HCT116 (cell line): ENCODE results near the gene LCN10. TPM values are rescaled to one million over a fixed set of nuclear protein-coding genes. Genes with fewer than 3 reads are reported as not detected.

Experiments used
- ATAC-seq: fragments of 200-7000 bp; cut with Tn5 transposase; 2 replicates; pipeline ENCODE4 v1.9.1; 2020; ENCODE audit warnings: mild to moderate bottlenecking, moderate library complexity
- BruUV-seq: library from RNA; stranded (reverse); fragments of 400-500 nt; replicated peaks from 2 replicates; lab custom pipeline; 2021; lab: Mats Ljungman, UMichigan
- CTCF ChIA-PET: fragments of 300-600 bp; sonication (Branson Sonifier 250); formaldehyde crosslinking; loops from one replicate; lab custom pipeline; 2021; ENCODE audit warnings: antibody characterized with exemption; lab: Charles Lee
- POLR2A ChIA-PET: fragments of 300-600, 350-600 bp; sonication (Branson Sonifier 250); formaldehyde crosslinking; loops from one replicate; lab custom pipeline; 2021; ENCODE audit warnings: antibody characterized with exemption; lab: Charles Lee
- RAD21 ChIA-PET, 2 experiments: fragments of 300-600 bp; sonication (Branson Sonifier 250); formaldehyde crosslinking; loops; one replicate each; lab custom pipeline; 2023; ENCODE audit warnings: low total read pairs in 2 of 2; ENCODE audit not compliant: uncharacterized antibody in 2 of 2, unreplicated experiment in 2 of 2, low non-redundant PET in 1 of 2; lab: Charles Lee
- DNase-seq: peaks from one replicate; pipeline ENCODE4 v3.0.0-alpha.2; 2010; ENCODE audit warnings: low read depth, low spot score
- H2AFZ ChIP-seq: fragments of 200-600 bp; shearing (Covaris generic), sonication (generic); 2 replicates; pipeline ENCODE4 v1.6.1; 2017; ENCODE audit warnings: low read depth, mixed run types, mixed read lengths, antibody characterized with exemption, low read length; ENCODE audit not compliant: poor library complexity, severe bottlenecking
- H3K27ac ChIP-seq: 2 replicates; pipeline ENCODE4 v1.5.1; 2012; ENCODE audit warnings: low read depth, low read length
- H3K27me3 ChIP-seq: fragments of 200-600 bp; sonication (generic); 2 replicates; pipeline ENCODE4 v1.6.1; 2016; ENCODE audit warnings: mixed run types, low read length, mixed read lengths; ENCODE audit not compliant: insufficient read depth
- H3K36me3 ChIP-seq, 2 experiments: fragments of 200-500 bp in 1 of 2; fragments of 200-600 bp in 1 of 2; sonication (Bioruptor generic) in 1 of 2; sonication (generic) in 1 of 2; 2 replicates each; pipeline versions ENCODE4 v1.5.1 to v1.6.1; 2014 to 2016; ENCODE audit warnings: low read length in 2 of 2, inconsistent platforms in 1 of 2, mixed read lengths in 1 of 2, mixed run types in 1 of 2; ENCODE audit not compliant: insufficient read depth in 2 of 2, control insufficient read depth in 1 of 2
- H3K4me1 ChIP-seq, 2 experiments: fragments of 200-600 bp in 1 of 2; sonication (generic) in 1 of 2; 2 replicates each; pipeline versions ENCODE4 v1.5.1 to v1.6.1; 2012 to 2017; ENCODE audit warnings: low read length in 2 of 2, inconsistent platforms in 1 of 2, mild to moderate bottlenecking in 1 of 2, mixed read lengths in 1 of 2, mixed run types in 1 of 2, moderate library complexity in 1 of 2; ENCODE audit not compliant: insufficient read depth in 2 of 2, control insufficient read depth in 1 of 2
- H3K4me2 ChIP-seq: fragments of 200-600 bp; sonication (generic); 2 replicates; pipeline ENCODE4 v1.6.1; 2017; ENCODE audit warnings: mixed run types, low read length, mixed read lengths
- H3K4me3 ChIP-seq, 2 experiments: fragments of 200-600 bp in 1 of 2; sonication (generic) in 1 of 2; replicated peaks in 1 of 2; 2 replicates each; pipeline ENCODE4 v1.5.1; 2011 to 2016; ENCODE audit warnings: low read length in 2 of 2, control low read depth in 1 of 2, low read depth in 1 of 2, mild to moderate bottlenecking in 1 of 2, mixed read lengths in 1 of 2, mixed run types in 1 of 2
- H3K79me2 ChIP-seq: fragments of 200-600 bp; sonication (generic); 2 replicates; pipeline ENCODE4 v1.6.1; 2017; ENCODE audit warnings: mild to moderate bottlenecking, mixed run types, low read length, moderate library complexity, mixed read lengths; ENCODE audit not compliant: insufficient read depth
- H3K9ac ChIP-seq: fragments of 200-600 bp; sonication (generic); 2 replicates; pipeline ENCODE4 v1.6.1; 2016; ENCODE audit warnings: low read length, mixed read lengths
- H3K9me2 ChIP-seq: fragments of 200-600 bp; sonication (generic), shearing (Covaris generic); 2 replicates; pipeline ENCODE4 v1.6.1; 2017; ENCODE audit warnings: mixed run types, mild to moderate bottlenecking, moderate library complexity; ENCODE audit not compliant: insufficient read depth
- H3K9me3 ChIP-seq, 2 experiments: fragments of 200-500 bp in 1 of 2; fragments of 200-600 bp in 1 of 2; sonication (Bioruptor generic) in 1 of 2; sonication (generic) in 1 of 2; 2 replicates each; pipeline ENCODE4 v1.6.1; 2014 to 2017; ENCODE audit warnings: low read length in 2 of 2, mixed read lengths in 2 of 2, inconsistent platforms in 1 of 2, low read depth in 1 of 2, mild to moderate bottlenecking in 1 of 2, mixed run types in 1 of 2, moderate library complexity in 1 of 2; ENCODE audit not compliant: control insufficient read depth in 1 of 2, insufficient read depth in 1 of 2
- H4K20me1 ChIP-seq: fragments of 200-600 bp; sonication (generic), shearing (Covaris generic); 2 replicates; pipeline ENCODE4 v1.6.1; 2017; ENCODE audit warnings: mixed run types, mild to moderate bottlenecking, moderate library complexity; ENCODE audit not compliant: insufficient read depth
- CEBPB ChIP-seq: IDR thresholded peaks from 2 replicates; pipeline ENCODE4 v1.6.1; 2012; ENCODE audit warnings: low read depth
- FOSL1 ChIP-seq: IDR thresholded peaks from 2 replicates; pipeline ENCODE4 v1.6.1; 2012; ENCODE audit warnings: low read depth
- JUND ChIP-seq: IDR thresholded peaks from 2 replicates; pipeline ENCODE4 v1.6.1; 2012
- POLR2AphosphoS5 ChIP-seq: IDR thresholded peaks from 2 replicates; pipeline ENCODE4 v1.6.1; 2011; ENCODE audit warnings: mild to moderate bottlenecking, low read depth, low read length, moderate library complexity
- SIN3A ChIP-seq: IDR thresholded peaks from 2 replicates; pipeline ENCODE4 v1.6.1; 2012; ENCODE audit warnings: low read depth
- SRF ChIP-seq: IDR thresholded peaks from 2 replicates; pipeline ENCODE4 v1.6.1; 2012; ENCODE audit warnings: low read depth
- TCF7L2 ChIP-seq: IDR thresholded peaks from 2 replicates; pipeline ENCODE4 v1.7.0; 2011; ENCODE audit warnings: borderline replicate concordance, inconsistent platforms; ENCODE audit not compliant: insufficient read depth, insufficient read length; ENCODE audit errors: extremely low read depth
- YY1 ChIP-seq: IDR thresholded peaks from 2 replicates; pipeline ENCODE4 v1.6.1; 2011; ENCODE audit warnings: low read length, low read depth, moderate library complexity, mild to moderate bottlenecking; ENCODE audit not compliant: insufficient replicate concordance; ENCODE audit errors: extremely low read depth
- ZBTB33 ChIP-seq: IDR thresholded peaks from 2 replicates; pipeline ENCODE4 v1.6.1; 2011; ENCODE audit warnings: mild to moderate bottlenecking, low read length, moderate library complexity; ENCODE audit not compliant: insufficient replicate concordance; ENCODE audit errors: extremely low read depth
- intact Hi-C: fragments of 100-400 bp; cut with micrococcal nuclease; formaldehyde crosslinking; loops from 2 replicates; pipeline ENCODE4 v1.10.0; 2022
- total RNA-seq: library from RNA; stranded (reverse); gene quantifications from one replicate; pipeline ENCODE4 v1.2.1, GENCODE V29; 2021; ENCODE audit not compliant: unreplicated experiment
- TF ChIP-seq, protein P1 (sequence below): IDR thresholded peaks from 2 replicates; pipeline ENCODE4 v1.6.1; 2012; ENCODE audit warnings: low read depth

LCN10 gene
- total RNA-seq, 1 experiment from 2014 or later = not detected

- Histone ChIP-seq H4K20me1 (no peaks in the 10 kb centered on the region), H3K4me2 (no peak within 1 kb of the TSS), H3K36me3 (no peaks in the 10 kb centered on the region), H3K27ac (no peak within 1 kb of the TSS), H2AFZ (no peak within 1 kb of the TSS), H3K9me3 (peaks cover 4 to 12% of the 10 kb centered on the region in 2 experiments; a peak in 3 of 4 replicates), H3K79me2 (no peaks in the 10 kb centered on the region), H3K4me3 (no peak within 1 kb of the TSS), H3K9ac (no peak within 1 kb of the TSS), H3K9me2 (no peaks in the 10 kb centered on the region), H3K27me3 (no peaks in the 10 kb centered on the region), H3K4me1 (no peaks in the 10 kb centered on the region)
- intact Hi-C loops = no loop called here
- BruUV-seq = no TSS peak
- no peak for TF ChIP-seq CEBPB
- no peak for TF ChIP-seq FOSL1
- DNase-seq (no peak), ATAC-seq (no peak)
- ChIA-PET POLR2A (no interaction called here), CTCF (no interaction called here), RAD21 (no interaction called here)
Measured at GRCh38 chr9:136748201-136748600, 5.5 kb upstream of the LCN10 start, which contains the start of gene LCN6. Gene LCN6, minus strand, starts transcription at chr9:136748525. Its CDS starts 42 bp downstream, at chr9:136748483.

- ChIA-PET CTCF (no interaction called here), RAD21 (no interaction called here), POLR2A (no interaction called here)
- H3K9me2 ChIP-seq = no peaks in the 10 kb centered on the region
- no peak overlapping the region for H2AFZ ChIP-seq
- H3K9me3 ChIP-seq = peaks cover 4 to 12% of the 10 kb centered on the region in 2 experiments; a peak in 3 of 4 replicates
- no peaks in the 10 kb centered on the region for H3K79me2 ChIP-seq
- BruUV-seq = no TSS peak
- H3K4me3 ChIP-seq = no peak overlapping the region
- no peaks in the 10 kb centered on the region for H4K20me1 ChIP-seq
- H3K27ac ChIP-seq = no peak overlapping the region
- H3K4me2 ChIP-seq = no peak overlapping the region
- no peaks in the 10 kb centered on the region for H3K36me3 ChIP-seq
- intact Hi-C loops = no loop called here
- no peaks in the 10 kb centered on the region for H3K4me1 ChIP-seq
- no peak for DNase-seq
- H3K9ac ChIP-seq = no peak overlapping the region
- no peak for ATAC-seq
- H3K27me3 ChIP-seq = no peaks in the 10 kb centered on the region
- TF ChIP-seq SRF = no peak
- TF ChIP-seq POLR2AphosphoS5 = no peak
- TF ChIP-seq YY1 = no peak
- TF ChIP-seq JUND = no peak
- TF ChIP-seq FOSL1 = no peak
- TF ChIP-seq SIN3A = no peak
- TF ChIP-seq ZBTB33 = no peak
- TF ChIP-seq, protein P1, sequence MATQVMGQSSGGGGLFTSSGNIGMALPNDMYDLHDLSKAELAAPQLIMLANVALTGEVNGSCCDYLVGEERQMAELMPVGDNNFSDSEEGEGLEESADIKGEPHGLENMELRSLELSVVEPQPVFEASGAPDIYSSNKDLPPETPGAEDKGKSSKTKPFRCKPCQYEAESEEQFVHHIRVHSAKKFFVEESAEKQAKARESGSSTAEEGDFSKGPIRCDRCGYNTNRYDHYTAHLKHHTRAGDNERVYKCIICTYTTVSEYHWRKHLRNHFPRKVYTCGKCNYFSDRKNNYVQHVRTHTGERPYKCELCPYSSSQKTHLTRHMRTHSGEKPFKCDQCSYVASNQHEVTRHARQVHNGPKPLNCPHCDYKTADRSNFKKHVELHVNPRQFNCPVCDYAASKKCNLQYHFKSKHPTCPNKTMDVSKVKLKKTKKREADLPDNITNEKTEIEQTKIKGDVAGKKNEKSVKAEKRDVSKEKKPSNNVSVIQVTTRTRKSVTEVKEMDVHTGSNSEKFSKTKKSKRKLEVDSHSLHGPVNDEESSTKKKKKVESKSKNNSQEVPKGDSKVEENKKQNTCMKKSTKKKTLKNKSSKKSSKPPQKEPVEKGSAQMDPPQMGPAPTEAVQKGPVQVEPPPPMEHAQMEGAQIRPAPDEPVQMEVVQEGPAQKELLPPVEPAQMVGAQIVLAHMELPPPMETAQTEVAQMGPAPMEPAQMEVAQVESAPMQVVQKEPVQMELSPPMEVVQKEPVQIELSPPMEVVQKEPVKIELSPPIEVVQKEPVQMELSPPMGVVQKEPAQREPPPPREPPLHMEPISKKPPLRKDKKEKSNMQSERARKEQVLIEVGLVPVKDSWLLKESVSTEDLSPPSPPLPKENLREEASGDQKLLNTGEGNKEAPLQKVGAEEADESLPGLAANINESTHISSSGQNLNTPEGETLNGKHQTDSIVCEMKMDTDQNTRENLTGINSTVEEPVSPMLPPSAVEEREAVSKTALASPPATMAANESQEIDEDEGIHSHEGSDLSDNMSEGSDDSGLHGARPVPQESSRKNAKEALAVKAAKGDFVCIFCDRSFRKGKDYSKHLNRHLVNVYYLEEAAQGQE = no peak
- TF ChIP-seq TCF7L2 = no peak
Measured at GRCh38 chr9:136747161-136748060, 4.7 kb upstream of the LCN10 start.
